Large intestine (tissue), 3 donors: ENCODE data around the gene ARHGEF4. TPM values are rescaled to one million over a fixed set of nuclear protein-coding genes. Genes with fewer than 3 reads are reported as not detected.
"Not testable (repeated sequence)": the region's sequence is repeated elsewhere in the genome, so short reads cannot be mapped to it uniquely, and the experiment has no call there.

Experiments used
- DNase-seq, 2 donors: peaks; one replicate each; pipeline versions ENCODE4 v3.0.0 to v3.0.0-alpha.2; 2013
- H3K27ac ChIP-seq: one replicate; pipeline ENCODE4 v1.5.1; 2013; ENCODE audit warnings: low read length
- H3K27me3 ChIP-seq: 2 replicates; pipeline ENCODE4 v1.6.1; 2013; ENCODE audit warnings: low read length; ENCODE audit not compliant: control insufficient read depth, insufficient read depth
- H3K36me3 ChIP-seq: 2 replicates; pipeline ENCODE4 v1.6.1; 2013; ENCODE audit warnings: low read length; ENCODE audit not compliant: control insufficient read depth, insufficient read depth
- H3K4me1 ChIP-seq: one replicate; pipeline ENCODE4 v1.6.1; 2013; ENCODE audit warnings: low read length; ENCODE audit not compliant: control insufficient read depth, insufficient read depth
- H3K4me3 ChIP-seq: one replicate; pipeline ENCODE4 v1.5.1; 2013; ENCODE audit warnings: low read length
- H3K9me3 ChIP-seq: one replicate; pipeline ENCODE4 v1.6.1; 2013; ENCODE audit warnings: mild to moderate bottlenecking, low read depth, low read length, moderate library complexity; ENCODE audit not compliant: control insufficient read depth
- WGBS: methylation state at CpG from one replicate; pipeline ENCODE4 v1.1.5; 2013; ENCODE audit warnings: low lambda C conversion rate; ENCODE audit not compliant: insufficient coverage; 5-methylcytosine and 5-hydroxymethylcytosine counted together
- polyA plus RNA-seq: library from polyadenylated mRNA; unstranded; fragments of 120-200 nt; gene quantifications from one replicate; pipeline ENCODE4 v1.2.1, GENCODE V29; 2013

The ARHGEF4 gene
- polyA plus RNA-seq, 1 donor: 5.4 TPM

DNA sequence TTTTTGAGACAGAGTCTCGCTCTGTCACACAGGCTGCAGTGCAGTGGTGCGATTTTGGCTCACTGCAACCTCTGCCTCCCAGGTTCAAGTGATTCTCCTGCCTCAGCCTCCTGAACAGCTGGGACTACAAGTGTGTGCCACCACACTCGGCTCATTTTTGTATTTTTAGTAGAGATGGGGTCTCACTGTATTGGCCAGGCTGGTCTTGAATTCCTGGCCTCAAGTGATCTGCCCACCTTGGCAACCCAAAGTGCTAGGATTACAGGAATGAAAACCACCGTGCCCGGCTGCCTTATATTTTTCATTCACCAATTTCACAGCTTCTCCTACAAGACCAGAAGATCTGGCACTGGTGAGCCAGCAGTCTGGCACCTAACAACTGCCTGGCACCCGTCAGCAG is 231.5 kb downstream of the ARHGEF4 start:
- H3K36me3 ChIP-seq: peaks cover 57% of the 10 kb centered on the region
- not testable (repeated sequence) for H3K27me3 ChIP-seq, H3K27ac ChIP-seq, H3K9me3 ChIP-seq, DNase-seq, H3K4me1 ChIP-seq, H3K4me3 ChIP-seq
- no CpG with 5 or more reads among the region's 6 CpGs for WGBS

DNA sequence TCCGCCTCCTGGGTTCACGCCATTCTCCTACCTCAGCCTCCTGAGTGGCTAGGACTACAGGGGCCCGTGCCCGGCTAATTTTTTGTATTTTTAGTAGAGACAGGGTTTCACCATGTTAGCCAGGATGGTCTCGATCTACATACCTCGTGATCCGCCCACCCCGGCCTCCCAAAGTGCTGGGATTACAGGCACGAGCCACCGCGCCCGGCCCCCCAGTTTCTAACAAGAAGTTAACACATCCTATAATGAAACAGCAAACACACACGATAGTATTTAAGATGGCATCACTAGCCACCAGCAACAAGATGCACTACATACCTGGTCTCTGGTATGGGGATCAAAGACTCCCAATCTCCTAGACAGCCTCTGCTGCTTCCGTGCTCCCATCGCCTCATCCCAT is 238.9 kb downstream of the ARHGEF4 start:
- H3K4me1 ChIP-seq, H3K27ac ChIP-seq, H3K27me3 ChIP-seq, H3K4me3 ChIP-seq, H3K9me3 ChIP-seq, DNase-seq: not testable (repeated sequence)
- no CpG with 5 or more reads among the region's 15 CpGs for WGBS
- peaks cover 82% of the 10 kb centered on the region for H3K36me3 ChIP-seq

DNA sequence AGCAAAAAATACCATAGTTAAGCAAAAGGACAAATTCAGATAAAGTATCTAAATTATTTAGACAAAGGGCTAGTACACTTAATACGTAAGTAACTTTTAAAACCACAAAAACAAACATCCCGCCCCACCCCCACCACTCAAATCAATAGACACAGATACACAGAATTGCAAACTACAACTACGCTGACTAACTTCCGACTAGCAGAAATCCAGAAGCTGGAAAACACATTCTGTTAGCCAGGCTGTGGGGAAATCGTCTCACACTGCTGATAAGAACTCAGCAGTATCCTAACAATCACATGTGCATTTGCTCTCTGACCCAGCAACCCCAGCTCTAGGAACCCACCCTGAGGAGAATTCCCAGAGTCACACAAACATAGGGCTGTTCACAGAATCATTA is 240.0 kb downstream of the ARHGEF4 start:
- Histone ChIP-seq H3K4me1 (no peaks in the 10 kb centered on the region), H3K9me3 (no peaks in the 10 kb centered on the region), H3K27ac (no peak overlapping the region), H3K27me3 (no peaks in the 10 kb centered on the region), H3K36me3 (peaks cover 82% of the 10 kb centered on the region), H3K4me3 (no peak overlapping the region)
- 60% methylated on average over 1 of the region's 5 CpGs for WGBS
- DNase-seq: peak; percentile 21 to 30

DNA sequence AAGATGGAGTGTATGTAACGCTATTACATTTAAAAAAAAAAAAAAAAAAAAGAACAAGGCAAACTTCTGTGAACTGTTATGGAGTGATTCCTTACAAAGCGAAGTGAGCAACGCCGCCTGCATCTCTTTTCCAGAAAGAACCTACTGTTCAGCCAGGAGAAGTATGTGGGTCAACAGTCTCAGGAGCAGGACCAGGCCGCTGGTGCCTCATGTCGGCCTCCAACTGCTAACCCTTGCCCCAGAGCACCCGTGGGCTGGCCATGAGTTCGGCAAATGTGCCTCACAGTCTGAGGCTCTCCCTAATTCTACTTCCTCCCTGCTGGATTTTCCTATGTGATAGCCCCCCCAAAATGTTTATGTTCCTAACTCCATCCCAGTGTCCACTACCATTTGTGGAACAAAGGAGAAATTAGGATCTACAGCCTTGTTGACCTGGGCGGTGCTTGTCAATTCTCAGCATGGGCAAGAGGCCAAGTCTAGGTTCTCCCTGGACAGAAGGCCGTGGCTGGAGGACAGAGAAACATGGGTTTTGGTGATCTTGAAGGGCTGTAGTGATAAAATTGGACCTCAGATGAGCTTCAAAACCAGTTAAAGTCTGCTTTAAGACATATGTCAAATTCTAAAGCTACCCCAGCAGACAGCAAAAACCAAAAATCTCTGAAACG is 240.6 kb downstream of the ARHGEF4 start:
- Histone ChIP-seq H3K9me3 (no peaks in the 10 kb centered on the region), H3K4me1 (no peaks in the 10 kb centered on the region), H3K36me3 (peaks cover 83% of the 10 kb centered on the region), H3K27ac (no peak overlapping the region), H3K4me3 (no peak overlapping the region), H3K27me3 (no peaks in the 10 kb centered on the region)
- no peak for DNase-seq
- WGBS: 50% methylated on average over 1 of the region's 11 CpGs

DNA sequence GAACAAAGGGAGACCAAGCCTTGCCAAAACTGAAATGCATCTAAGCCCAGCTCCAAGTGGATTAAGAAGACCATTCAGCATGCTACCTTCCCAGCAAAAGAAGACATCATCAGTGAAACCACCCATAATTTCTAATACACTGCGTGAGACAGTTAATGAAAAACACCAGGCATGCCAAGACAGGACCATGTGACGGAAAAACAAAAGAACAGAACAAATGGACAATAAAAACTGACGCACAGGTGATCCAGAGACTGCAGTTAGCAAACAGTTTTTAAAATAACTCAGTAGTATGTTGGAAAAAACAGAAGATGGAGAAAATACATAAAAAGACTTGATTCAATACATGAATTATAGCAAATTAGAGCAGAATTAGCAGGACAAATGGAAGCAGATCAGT is 241.3 kb downstream of the ARHGEF4 start:
- Histone ChIP-seq H3K4me3 (no peak overlapping the region), H3K9me3 (no peaks in the 10 kb centered on the region), H3K27ac (no peak overlapping the region), H3K27me3 (no peaks in the 10 kb centered on the region), H3K36me3 (peaks cover 83% of the 10 kb centered on the region), H3K4me1 (no peaks in the 10 kb centered on the region)
- DNase-seq: no peak
- 100% methylated on average over 2 of the region's 3 CpGs for WGBS

DNA sequence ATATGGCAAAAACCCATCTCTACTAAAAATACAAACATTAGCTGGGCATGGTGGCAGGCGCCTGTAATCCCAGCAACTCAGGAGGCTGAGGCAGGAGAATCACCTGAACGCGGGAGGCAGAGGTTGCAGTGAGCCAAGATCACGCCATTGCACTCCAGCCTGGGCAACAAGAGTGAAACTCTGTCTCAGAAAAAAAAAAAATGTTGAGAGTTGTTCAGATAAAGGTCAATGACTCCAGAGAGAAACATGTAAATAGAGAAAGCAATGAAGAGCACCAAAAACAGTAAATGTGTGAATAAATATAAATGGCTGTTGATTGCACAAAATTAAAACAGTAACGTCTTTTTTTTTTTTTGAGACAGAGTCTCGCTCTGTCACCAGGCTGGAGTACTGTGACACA is 243.2 kb downstream of the ARHGEF4 start:
- H3K4me3 ChIP-seq, H3K27ac ChIP-seq, H3K4me1 ChIP-seq, H3K27me3 ChIP-seq, H3K9me3 ChIP-seq, DNase-seq: not testable (repeated sequence)
- WGBS: 100% methylated on average over 3 of the region's 6 CpGs
- peaks cover 79% of the 10 kb centered on the region for H3K36me3 ChIP-seq

DNA sequence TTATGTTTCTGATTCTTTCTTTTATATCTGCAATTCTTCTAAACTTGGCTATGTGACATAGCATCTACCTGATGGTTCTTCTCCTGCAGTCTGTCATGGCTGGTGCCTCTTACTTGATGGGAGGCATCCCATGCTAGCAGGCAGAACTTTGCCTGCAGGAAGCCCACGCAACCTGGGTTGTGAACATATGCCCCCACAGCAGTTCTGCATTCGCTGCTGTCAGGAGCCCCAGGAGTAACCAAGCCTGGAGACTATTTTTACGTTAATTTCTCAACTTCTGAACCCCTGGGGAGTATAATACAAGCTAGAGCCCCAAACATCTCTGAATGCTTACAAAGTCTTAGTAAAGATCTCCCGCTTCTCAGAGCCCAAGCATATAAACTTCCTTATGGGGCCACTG is 244.5 kb downstream of the ARHGEF4 start:
- no peaks in the 10 kb centered on the region for H3K4me1 ChIP-seq
- peaks cover 78% of the 10 kb centered on the region for H3K36me3 ChIP-seq
- no peak overlapping the region for H3K27ac ChIP-seq
- H3K4me3 ChIP-seq: no peak overlapping the region
- no peaks in the 10 kb centered on the region for H3K27me3 ChIP-seq
- no peak for DNase-seq
- no CpG with 5 or more reads among the region's 4 CpGs for WGBS
- no peaks in the 10 kb centered on the region for H3K9me3 ChIP-seq

DNA sequence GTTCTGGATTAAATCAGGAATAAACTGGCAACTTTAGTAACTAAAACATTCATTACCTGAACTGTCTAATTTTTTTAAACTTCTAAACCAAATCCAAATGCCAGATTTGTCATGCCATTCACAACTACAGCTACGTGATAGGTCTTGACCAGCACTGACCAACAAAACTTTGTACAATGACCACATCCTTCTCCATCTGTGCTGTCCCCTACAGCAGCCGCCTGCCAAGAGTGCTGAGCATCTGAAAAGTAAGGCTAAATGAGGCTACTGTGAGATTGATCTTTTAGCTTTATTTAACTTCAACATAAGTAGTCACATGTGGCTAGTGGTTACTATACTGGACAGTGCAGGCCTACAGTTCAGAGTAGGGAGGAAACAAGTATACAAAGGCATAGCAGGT is 248.9 kb downstream of the ARHGEF4 start:
- peaks cover 66% of the 10 kb centered on the region for H3K36me3 ChIP-seq
- no peak for DNase-seq
- no peaks in the 10 kb centered on the region for H3K4me1 ChIP-seq
- no peak overlapping the region for H3K27ac ChIP-seq
- H3K4me3 ChIP-seq: no peak overlapping the region
- WGBS: no CpG with 5 or more reads among the region's 2 CpGs
- H3K27me3 ChIP-seq: no peaks in the 10 kb centered on the region
- H3K9me3 ChIP-seq: no peaks in the 10 kb centered on the region

DNA sequence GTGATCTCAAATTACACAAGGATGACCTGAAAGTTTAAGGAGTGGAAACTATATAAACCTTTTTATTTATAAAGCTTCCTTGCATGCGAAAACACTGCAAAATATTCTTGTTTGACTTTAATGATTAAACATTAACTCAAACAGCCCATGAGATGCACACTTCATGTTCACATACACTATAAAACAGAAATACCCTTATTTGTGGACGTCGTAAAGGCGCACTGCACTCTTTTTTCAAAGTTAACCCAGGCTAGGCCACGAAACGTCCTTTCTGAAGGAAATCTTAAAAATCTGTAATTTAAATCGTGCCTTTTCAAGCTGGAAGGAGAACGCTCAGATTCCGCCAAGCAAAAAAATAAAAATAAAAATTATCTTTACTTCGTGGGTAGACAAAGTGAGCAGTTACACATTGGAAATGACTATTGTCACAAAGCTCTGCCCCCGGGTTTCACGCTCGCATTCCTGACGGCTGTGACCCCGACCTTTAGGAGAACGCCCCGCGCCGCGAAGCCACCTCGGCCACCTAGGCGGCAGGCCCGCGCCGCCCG is 255.8 kb downstream of the ARHGEF4 start:
- 17% methylated on average over 1 of the region's 26 CpGs for WGBS
- no peaks in the 10 kb centered on the region for H3K27me3 ChIP-seq

DNA sequence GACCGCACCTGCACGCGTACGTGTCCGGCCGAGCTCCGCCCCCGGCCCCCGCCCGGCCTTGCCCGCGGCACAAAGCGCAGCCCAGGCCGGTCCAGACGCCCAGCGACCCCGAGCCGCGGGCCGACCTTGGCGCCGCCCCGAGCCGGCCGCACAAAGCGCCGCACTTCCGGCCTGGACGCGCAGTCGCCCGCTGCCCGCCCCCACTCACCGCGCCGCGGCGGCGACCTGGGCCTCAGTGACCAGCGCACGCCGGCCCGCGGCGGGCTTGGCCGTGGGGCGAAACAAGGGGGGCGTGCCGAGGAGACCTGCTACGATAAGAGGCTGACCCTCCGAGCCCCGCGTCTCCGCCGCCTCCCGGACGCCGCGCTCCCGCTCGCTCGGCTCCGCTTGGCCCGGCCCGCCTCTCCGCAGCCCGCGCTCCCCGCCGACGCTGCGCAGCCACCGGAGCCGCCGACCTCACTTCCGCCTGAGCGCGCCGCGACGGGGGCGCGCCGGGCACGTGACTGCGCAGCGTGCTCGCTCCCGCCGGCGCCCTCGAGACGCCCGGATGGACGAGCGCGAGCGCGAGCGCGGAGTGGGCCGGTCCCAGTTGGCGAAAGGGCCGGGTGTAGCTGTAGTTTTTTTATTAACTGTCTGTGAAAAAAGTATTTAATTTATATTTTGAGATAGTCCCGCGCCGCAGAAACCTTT is 256.4 kb downstream of the ARHGEF4 start, which contains the start of gene FAM168B:
Gene FAM168B, minus strand, starts transcription at position 455 of the 690 bp plus-strand sequence. CDS start 10,814 bp downstream, outside the sequence.
- DNase-seq: peak; percentile 93 to 95

More for the DNA sequence above, 255.8 kb downstream of the ARHGEF4 start:
- peak; percentile 51 to 52 for DNase-seq
- H3K27ac ChIP-seq: peak overlapping the region; percentile 80
- H3K4me3 ChIP-seq: peak overlapping the region; percentile 66
- H3K9me3 ChIP-seq: no peaks in the 10 kb centered on the region
- H3K36me3 ChIP-seq: peaks cover 16% of the 10 kb centered on the region
- H3K4me1 ChIP-seq: peaks cover 8% of the 10 kb centered on the region

More for the DNA sequence above, 256.4 kb downstream of the ARHGEF4 start, which contains the start of gene FAM168B:
- H3K4me1 ChIP-seq: peaks cover 8% of the 10 kb centered on the region
- WGBS: no CpG with 5 or more reads among the region's 107 CpGs
- H3K4me3 ChIP-seq: peak within 1 kb of the TSS; percentile 95
- H3K27ac ChIP-seq: peak within 1 kb of the TSS; percentile 100
- H3K27me3 ChIP-seq: no peaks in the 10 kb centered on the region
- no peaks in the 10 kb centered on the region for H3K9me3 ChIP-seq
- peaks cover 10% of the 10 kb centered on the region for H3K36me3 ChIP-seq
